Fibroblast of the aortic adventitia (primary cell): ENCODE results near the gene GRIK4. TPM values are rescaled to one million over a fixed set of nuclear protein-coding genes. Genes with fewer than 3 reads are reported as not detected.

Experiments
- DNase-seq: peaks from one replicate; pipeline ENCODE4 v3.0.0-alpha.2; 2010; ENCODE audit warnings: low read depth
- H3K4me3 ChIP-seq: 2 replicates; pipeline ENCODE4 v1.5.1; 2011; ENCODE audit warnings: low read depth, mild to moderate bottlenecking, control low read depth, low read length, moderate library complexity
- CTCF ChIP-seq: IDR thresholded peaks from 2 replicates; pipeline ENCODE4 v1.5.1; 2011; ENCODE audit warnings: mild to moderate bottlenecking, low read length, control low read depth, inconsistent platforms; ENCODE audit not compliant: insufficient read depth
- total RNA-seq: library from RNA; depleted of rRNA; stranded (reverse); fragments of >200 nt; gene quantifications from 2 replicates; pipeline ENCODE4 v1.2.3, GENCODE V29; 2012; ENCODE audit warnings: low replicate concordance

GRIK4 gene
- total RNA-seq, 1 donor: not detected

GRCh38 chr11:120899720-120900119 lies 388.2 kb downstream of the GRIK4 start:
- no peak for TF ChIP-seq CTCF
- no peak for DNase-seq
- H3K4me3 ChIP-seq: no peak overlapping the region

- DNase-seq: no peak
- H3K4me3 ChIP-seq: no peak overlapping the region
- no peak for TF ChIP-seq CTCF
These were observed 389.1 kb downstream of the GRIK4 start for GRCh38 chr11:120900643-120901042.

GRCh38 chr11:120903686-120904085 lies 392.1 kb downstream of the GRIK4 start:
- no peak for TF ChIP-seq CTCF
- H3K4me3 ChIP-seq: no peak overlapping the region
- no peak for DNase-seq

- no peak for TF ChIP-seq CTCF
- H3K4me3 ChIP-seq: no peak overlapping the region
These were observed 392.6 kb downstream of the GRIK4 start for GRCh38 chr11:120904116-120904515.

GRCh38 chr11:120906766-120907165 lies 395.2 kb downstream of the GRIK4 start:
- no peak overlapping the region for H3K4me3 ChIP-seq
- no peak for DNase-seq
- TF ChIP-seq CTCF: no peak

More at GRCh38 chr11:120904116-120904515, 392.6 kb downstream of the GRIK4 start:
- DNase-seq: no peak

GRCh38 chr11:120907971-120908370 lies 396.4 kb downstream of the GRIK4 start:
- TF ChIP-seq CTCF: no peak
- H3K4me3 ChIP-seq: no peak overlapping the region

GRCh38 chr11:120908461-120909181 lies 397.1 kb downstream of the GRIK4 start:
- no peak for TF ChIP-seq CTCF
- no peak for DNase-seq
- H3K4me3 ChIP-seq: no peak overlapping the region

More at GRCh38 chr11:120907971-120908370, 396.4 kb downstream of the GRIK4 start:
- DNase-seq: no peak
